Right lung (tissue), 10 donors: ENCODE results near the gene IL11RA. TPM values are rescaled to one million over a fixed set of nuclear protein-coding genes. Genes with fewer than 3 reads are reported as not detected.

ENCODE experiments used
- DNase-seq, 2 donors: peaks; one replicate each; pipeline ENCODE4 v3.0.0-alpha.2; 2013
- long read RNA-seq, 8 donors: transcript quantifications; one replicate each; lab custom pipeline, GENCODE V29; 2026
- polyA plus RNA-seq, 5 donors: library from polyadenylated mRNA; unstranded; fragments of 120-200 nt; gene quantifications; one replicate each; pipeline versions ENCODE4 v1.2.1 to v1.2.3, GENCODE V29; 2013; ENCODE audit warnings: inconsistent platforms in 1 of 5, low replicate concordance in 1 of 5; ENCODE audit not compliant: insufficient read length in 5 of 5, insufficient read depth in 1 of 5

Gene IL11RA
- 100 to 1,000 TPM in 3 of 5 donors, 10 to 100 TPM in 2; 86.7 to 124 (median 108) TPM for polyA plus RNA-seq
- long read RNA-seq, donor 1, transcript IL11RA-202 (13 exons, 1,700 nt): major isoform, 8 of 22 reads
- long read RNA-seq, donor 1, partial matches to known transcripts: 11 of 22 reads
- long read RNA-seq, donor 1, other reads (novel, unspliced or antisense): 0 of 22 reads
- long read RNA-seq, donor 2, partial matches to known transcripts: 13 of 19 reads
- long read RNA-seq, donor 2, other reads (novel, unspliced or antisense): 0 of 19 reads
- long read RNA-seq, donor 3, transcript IL11RA-201 (13 exons, 1,728 nt): major isoform, 6 of 33 reads
- long read RNA-seq, donor 3, transcript IL11RA-202 (13 exons, 1,700 nt): minor isoform, 5 of 33 reads
- long read RNA-seq, donor 3, partial matches to known transcripts: 20 of 33 reads
- long read RNA-seq, donor 3, other reads (novel, unspliced or antisense): 0 of 33 reads
- long read RNA-seq, donor 4, partial matches to known transcripts: 9 of 14 reads
- long read RNA-seq, donor 4, other reads (novel, unspliced or antisense): 0 of 14 reads
- long read RNA-seq, donor 5, transcript IL11RA-202 (13 exons, 1,700 nt): major isoform, 10 of 40 reads
- long read RNA-seq, donor 5, partial matches to known transcripts: 25 of 40 reads
- long read RNA-seq, donor 5, other reads (novel, unspliced or antisense): 0 of 40 reads
- long read RNA-seq, donor 6, transcript IL11RA-202 (13 exons, 1,700 nt): major isoform, 9 of 14 reads
- long read RNA-seq, donor 6, partial matches to known transcripts: 0 of 14 reads
- long read RNA-seq, donor 6, other reads (novel, unspliced or antisense): 0 of 14 reads
- long read RNA-seq, donor 7, partial matches to known transcripts: 5 of 11 reads
- long read RNA-seq, donor 7, other reads (novel, unspliced or antisense): 0 of 11 reads
- long read RNA-seq, donor 8, partial matches to known transcripts: 0 of 3 reads
- long read RNA-seq, donor 8, other reads (novel, unspliced or antisense): 0 of 3 reads

DNA sequence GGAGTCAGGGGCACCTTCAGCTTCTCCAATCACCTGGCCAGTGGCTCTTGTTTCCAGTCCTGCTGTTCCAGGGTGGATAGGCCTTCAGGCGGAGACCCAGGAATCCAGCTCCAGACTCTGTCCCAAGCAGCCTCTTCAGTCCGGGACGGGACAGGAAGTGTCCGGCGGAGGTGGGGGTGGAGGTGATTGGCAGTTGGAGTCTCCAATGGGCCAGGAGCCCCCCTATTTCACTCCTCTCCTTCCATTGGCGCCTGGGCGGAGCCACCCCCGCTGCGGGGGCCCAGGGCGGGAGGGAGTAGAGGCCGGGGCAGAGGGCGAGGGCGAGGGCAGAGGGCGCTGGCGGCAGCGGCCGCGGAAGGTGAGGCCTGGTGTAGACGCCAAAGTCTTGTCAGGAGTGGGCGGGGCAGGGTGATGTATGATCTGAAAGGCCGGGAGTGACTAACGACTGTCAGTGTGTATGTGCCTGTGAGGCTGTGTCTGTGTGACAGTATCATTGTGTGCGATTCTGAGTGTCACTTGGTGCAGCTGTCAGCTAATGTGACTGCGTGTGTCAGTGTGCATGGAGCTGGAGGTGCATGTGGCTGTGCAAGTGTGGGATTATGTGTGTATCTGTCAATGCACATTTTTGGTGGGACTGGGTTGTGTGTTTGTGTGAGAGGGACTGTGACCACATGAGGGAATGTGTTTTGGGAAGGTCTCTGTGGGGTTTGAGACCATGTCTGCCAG, at the start of gene IL11RA:
TSS of gene IL11RA (plus strand) at position 310 of the 726 bp plus-strand sequence. CDS start 3,033 bp downstream, outside the sequence.
- DNase-seq: peak; percentile 83 to 85

DNA sequence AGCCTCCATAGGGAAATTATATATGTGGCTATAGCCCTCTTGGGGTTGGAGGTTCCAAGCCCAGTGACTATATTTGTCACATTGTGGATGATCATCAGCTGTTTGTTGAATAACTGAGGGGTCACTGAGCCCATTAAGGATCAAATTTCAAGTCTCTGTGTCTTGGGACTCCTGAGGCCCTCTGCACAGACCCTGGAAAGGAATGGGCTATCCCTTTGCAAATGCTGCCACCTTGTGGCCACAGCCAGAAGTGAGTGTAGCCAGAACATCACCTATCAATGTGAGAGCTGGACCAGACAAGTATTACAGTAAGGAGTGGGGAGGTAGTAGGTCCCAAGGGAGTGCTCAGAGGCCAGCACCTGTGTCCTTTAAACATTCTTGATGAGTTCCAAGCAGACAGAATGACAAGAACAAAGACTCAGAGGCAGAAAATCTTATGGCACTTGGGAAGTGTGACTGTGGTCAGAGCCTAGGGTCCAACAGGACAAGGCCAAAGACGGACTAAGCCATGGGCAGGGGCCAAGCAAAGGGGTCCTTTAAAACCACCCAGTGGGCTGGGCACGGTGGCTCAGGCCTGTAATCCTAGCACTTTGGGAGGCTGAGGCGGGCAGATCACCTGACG, 48.3 kb upstream of the IL11RA start:
- peak; percentile 62 to 80 for DNase-seq

DNA sequence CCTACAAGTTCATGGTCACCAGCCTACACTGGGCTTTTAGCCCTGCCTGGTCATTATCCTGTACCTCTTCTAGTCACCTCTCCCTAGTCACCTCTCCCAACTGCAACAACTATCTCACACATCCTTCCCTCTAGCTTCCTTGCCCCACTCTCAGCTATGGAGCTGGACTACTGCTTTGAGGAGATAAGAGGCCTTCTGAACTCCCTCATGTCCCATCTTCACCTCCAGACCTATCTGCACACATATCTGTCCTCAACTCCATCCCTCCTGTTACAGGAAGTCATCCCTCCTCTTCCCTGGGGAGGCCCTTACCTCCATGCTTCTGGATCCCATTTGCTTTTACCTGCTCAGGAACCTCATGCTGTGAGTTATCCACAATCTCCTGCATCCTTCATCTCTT, 45.8 kb upstream of the IL11RA start:
- DNase-seq: no peak

DNA sequence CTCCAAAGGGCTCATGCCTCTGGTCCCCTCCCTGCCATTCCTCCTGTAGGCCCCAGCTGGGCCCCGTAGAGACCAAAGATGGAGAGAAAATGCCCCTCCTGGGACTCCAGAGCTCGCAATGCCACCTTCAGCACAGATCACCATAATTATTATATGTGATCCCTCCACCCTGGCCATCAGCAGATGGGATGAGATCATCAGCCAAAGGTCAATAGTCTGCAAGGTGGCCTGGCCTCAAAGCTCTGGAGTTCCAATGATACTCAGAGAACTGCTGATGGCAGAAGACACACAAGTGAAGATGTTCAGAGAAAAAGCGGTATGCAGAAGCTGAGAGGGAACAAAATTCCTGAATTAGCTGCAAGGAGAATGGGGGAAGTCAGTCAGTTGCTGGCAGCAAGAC, 45.1 kb upstream of the IL11RA start:
- no peak for DNase-seq

DNA sequence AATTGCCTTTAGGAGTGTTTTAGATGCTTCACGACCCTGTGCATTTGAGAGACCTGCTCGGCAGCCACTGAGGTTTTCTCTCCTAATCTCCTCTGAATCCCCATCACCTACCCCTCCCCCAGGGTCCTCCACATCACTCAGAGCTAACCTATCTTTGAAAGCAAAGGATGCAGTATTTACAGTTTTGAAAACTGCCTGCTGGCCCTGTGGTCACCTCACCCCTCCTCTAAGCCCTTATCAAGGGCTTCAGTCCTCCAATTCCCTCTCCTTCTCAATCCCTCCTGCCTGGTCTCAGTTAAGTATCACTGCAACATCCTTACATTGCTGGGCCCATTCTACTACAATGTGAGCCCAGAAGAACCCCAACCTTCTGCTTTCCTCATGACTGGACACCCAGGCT, 44.7 kb upstream of the IL11RA start:
- DNase-seq: no peak

DNA sequence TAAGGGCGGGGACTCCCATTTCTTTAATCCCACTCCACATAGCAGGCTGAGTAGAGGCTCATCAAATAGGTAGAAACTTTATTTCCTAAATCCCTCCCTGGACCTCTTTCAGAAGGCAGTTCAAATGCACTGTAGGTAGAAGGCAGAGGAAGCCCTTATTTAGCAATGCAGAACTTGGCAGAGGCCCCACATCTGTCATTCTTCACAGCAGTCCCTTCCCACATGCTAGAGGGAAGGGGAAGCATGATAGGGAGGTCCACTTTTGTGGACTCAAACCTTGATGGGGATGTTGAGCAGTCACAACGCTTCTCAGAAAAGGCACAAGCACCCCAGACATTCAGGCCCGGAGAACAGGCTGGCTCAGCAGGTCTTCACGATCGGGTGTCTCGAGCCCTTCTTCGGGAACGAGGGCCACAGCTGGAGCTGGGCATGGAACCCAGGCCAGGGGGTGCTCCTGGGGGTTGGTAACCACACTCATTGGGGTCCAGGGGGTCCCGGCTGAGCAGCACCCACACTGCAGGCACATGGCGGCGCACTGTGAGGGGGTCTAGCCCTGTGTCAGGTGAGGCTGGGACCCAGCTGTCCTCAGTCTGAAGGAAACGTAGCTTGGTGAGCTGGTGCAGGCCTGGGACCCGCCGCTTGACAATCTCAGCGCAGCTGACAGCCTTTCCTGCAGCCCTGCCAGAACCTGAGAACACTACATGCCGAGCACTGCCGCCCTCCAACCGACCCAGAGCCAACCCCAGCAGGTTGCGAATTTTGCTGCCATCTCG, 41.4 kb upstream of the IL11RA start:
- no peak for DNase-seq

DNA sequence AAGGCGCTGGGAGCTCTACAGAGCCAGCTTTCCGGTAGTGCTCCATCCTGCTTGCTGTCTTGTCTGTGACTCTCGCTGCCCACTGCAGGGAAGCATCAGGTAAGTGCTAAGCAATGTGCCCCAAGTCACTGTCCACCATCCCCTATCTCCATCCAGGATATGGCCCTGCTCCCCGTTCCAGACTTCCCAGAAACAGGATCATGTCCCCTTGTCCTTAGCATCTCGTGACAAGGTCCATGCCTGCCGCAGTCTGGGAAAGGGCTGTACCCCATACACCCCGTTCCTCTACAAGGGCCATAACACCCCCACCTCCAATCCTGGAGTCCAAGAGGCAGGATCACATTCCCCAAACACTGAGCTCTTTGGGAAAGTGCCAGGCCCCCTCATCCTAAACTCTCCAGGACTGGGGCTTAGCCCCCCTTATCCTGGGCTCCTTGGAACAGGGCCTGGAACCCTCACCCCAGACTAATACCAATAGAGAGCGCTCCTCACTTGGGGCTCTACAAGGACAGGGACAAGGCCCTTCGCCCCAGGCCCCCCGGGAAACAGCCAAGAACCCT, 40.7 kb upstream of the IL11RA start:
- no peak for DNase-seq

DNA sequence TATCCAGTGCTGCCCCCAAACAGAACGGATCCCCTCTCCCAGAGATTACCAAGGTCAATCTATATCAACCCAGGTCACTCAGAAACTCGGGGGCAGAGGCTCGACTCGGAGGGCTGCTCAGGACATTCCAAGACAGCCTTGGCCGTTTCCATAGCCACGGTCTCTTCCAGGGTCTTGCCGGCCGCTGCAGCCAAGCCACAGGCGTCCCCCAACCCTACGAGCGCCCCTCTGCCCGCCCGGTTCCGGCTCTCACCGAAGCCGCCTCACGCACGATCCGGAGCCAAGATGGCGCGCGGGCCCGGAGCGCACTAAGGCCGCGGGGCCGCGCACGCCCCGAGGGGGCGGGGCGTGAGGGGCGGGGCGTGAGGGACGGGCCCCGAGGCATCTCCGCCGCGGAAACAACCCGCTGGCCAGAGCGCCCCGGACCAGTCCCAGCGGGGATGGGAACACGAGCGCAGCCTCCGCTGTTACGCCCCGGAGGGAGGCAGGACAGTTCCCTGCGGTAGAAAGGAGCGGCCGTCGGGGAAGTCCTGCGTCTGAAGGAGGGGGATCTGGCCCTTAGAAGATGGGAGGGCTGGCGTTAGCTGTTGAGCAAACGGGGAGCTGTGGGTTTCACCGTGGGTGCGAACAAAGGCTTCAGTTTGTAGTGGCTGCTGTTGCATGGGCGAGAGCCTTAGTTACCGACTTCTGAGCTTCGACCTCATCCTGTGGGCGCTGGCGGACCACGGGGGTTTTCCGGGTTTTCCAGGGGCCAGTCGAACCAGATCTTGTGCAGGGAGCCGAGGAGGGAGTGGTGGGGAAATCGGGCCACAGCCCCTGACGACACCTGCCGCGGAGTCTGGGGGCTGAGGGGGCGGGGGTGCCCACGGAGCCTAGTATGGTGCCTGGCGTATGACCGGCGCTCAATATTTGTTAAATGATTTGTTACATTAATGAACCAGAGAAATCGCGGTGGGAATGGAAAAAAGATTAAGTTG, 39.9 kb upstream of the IL11RA start, which contains the start of gene RPP25L:
TSS of gene RPP25L (minus strand) at position 287 of the 977 bp plus-strand sequence. CDS start 801 bp downstream, outside the sequence.
- peak; percentile 89 to 90 for DNase-seq

DNA sequence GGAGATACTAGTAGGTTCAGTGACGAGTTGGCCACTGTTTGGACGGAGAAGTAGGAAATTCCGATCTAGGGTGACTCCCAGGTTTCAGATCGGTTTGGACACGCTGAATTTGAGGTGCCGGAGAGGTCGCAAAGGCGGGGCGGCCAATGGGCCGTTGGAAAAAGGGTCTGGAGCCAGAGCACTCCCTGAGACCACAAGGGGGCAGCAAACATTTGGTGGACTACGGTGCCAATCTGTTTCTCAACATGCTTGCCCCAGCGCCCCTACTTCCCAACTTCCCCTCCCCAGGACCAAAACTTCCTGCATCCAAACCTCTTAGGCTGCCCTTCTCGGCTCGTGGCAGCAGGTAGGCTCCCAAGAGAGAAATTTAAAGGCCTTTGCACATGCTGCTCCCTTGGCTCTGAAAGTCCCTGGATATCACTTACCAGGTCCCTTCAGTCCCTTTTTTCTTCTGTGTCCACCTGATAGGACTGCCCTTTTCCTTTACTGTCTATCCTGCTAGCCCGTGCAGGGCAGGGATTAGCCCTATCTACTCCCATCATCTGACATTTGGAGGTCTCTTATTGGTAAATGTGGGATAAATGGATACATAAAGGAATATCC, 39.1 kb upstream of the IL11RA start:
- peak; percentile 64 to 78 for DNase-seq

DNA sequence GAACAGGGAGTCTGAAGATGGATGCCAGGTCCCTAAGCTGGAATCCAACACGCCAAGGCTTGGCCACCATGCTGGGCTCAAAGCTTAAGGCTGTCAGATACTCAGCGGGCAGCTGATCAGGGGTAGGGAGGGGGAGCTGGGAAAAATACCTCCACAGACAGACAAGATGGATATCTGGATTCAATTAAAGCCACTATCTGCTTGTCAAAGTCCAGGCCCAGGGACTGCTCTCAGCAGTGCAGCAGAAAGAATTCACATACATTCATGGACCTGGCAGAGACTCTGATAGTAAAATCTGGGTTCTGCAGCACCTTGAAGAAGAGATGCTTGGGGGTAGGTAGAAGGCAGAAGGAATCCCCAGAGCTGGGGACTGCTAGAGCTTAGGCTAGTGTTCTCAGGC, 36.9 kb upstream of the IL11RA start:
- DNase-seq: no peak

DNA sequence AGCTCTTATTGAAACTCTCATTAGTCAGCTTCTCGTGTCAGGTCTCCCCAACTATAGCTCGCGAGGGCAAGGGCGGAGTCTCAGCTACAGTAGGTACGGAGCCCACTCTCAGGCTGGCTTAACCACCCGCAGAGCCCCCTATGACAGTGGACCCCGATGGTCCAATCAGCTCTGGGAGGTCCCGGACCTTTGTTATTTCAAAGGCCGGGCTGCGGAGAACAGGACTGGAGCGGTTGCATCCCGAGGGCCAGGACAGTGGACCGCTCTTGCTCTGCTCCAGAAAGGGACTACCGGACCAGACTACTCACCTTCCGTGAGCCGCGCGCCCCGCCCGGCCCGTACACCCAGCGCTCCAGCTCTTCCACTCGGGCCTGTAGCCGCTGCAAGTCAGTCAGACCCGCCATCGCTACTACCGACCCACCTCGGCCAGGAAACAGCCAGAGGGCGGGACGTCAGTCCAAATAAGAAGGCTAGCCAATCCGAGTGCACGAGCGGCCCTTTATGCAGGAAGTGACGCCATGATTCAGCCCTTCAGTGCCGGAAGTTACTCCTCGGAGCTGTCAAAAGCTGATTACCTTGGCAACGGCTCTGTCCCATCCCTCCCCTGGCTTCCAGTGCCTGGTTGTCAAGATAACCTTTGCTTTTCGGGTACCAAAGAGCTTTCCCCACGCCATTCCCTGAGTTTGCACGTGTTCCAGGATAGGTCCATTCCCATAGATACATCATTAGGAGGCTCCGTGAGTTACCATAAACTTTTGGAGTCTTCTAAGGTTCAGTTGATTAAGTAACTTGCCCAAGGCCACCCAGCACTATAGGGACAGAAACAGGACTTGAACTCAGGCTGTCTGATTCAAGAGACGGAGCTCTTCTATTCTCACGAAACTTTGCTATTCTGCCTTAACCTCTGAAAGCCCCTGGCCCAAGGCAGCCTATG, 31.7 kb upstream of the IL11RA start, which contains the start of gene DCTN3:
TSS of gene DCTN3 (minus strand) at position 435 of the 934 bp plus-strand sequence. CDS start at position 404, 31 bp downstream.
- DNase-seq: peak; percentile 85 to 92

DNA sequence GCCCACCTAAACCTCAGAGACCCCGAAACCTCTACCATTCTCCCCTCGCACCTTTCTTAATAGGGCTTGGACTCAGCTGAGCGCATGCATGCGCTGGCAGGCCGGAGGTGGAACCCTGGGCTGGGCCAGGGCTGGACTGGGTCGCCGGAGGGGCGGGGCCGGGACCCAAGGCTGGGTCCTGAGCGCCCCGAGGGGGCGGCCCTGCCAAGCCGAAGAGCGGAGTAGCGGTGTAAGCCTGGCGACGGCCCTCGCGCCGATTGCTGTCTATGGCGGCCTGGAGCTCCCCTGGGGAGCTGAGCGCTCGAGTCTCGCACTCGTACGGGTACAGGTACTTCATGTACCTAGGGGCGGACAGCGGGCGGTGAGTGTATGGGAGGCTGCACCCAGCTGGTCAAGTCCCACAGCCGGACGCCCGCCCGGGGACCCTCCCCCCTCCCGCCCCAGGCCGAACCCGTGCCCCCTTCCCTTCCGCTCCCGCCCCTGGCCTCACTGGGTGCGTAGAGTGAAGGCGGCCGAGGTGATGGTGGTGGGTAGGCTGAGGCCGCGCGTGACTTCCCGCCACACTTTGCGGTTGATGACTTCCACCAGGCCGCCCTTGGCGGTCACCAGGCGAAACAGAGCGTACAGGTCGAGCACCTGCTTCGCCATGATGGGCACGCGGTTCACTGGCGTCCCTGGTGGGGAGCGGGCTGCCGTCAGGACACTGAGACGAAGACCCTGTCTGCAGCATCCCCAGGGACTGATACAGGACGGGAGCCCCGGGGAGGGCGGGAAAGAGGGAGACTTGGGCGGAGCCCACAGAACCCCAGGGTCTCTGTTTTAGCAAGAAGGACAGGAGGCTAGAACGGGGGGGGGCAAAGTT, 28.4 kb upstream of the IL11RA start:
- no peak for DNase-seq

DNA sequence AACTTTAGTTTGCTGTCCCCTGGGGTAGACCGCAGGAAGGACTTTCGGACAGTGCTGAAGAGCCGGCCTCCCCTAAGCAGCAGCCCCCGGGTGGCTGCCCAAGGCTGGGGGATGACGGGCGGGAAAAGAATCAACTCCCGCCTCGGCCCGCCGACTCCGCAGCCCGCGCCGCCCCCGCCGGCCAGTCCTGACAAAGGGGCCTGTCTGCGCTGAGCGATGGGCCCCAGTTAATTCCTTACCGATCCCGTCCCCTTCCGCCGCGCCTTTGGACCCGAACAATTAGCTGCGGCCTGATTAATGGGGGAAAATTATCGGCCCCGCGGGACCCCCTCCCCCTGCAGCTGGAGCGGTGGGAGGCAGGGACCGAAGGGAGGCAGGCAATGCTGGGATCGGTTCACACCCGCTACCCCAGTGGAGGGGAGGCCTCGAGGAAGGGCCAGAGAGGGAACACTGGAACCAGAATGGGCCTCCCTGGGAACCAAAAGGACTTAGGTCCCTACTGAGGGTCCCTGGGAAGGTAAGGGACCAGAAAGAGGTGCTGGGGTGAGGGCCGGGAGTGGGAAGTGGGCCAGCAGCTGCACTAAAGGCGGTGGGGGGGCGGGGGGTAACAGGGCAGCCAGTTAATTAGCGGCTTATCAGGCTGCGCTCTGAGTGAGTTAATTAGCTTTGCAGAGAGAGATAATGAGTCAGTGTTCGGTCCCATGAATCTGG, 27.4 kb upstream of the IL11RA start:
- no peak for DNase-seq

DNA sequence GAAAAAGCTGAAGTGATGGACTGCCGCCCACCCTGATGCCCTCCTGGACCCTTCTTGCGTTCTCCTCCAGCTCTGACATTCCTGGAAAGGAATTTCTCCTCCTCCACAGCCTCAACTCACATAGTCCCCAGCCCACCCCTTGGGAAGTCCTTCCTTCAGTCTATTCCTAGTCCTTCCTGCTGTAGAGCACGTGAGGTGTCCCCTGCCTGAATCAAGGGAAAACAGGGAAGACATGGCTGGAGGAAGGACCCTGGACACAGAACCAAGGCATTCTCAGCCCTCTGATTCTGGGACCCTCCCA, 26.8 kb upstream of the IL11RA start:
- no peak for DNase-seq
